ENCODE measurements around the gene STX11.

Gene STX11

DNA sequence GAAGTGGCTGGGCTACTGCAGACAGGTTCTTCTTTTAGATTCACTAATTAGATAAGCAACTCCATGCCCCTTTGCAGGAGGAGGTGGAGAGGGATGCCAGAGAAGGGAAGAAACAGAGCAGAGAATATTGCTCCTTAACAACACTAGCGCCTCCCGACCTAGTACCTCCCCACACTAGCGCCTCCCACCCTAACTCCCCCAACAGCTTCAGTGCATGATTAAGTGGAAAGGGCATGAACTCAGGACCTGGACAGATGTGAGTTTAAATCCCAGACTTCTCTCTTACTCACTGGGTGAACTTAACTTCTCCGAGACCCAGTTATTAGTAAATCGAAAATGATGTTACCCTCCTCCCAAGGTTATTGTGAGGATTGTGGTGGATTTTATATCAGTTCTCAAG is 25.7 kb downstream of the STX11 start:
- Histone ChIP-seq H3K79me2 (ENCODE audit: insufficient read depth, low read depth) (no peaks in the 10 kb centered on the region), H3K27me3 (ENCODE audit: insufficient read depth, low read depth) (no peaks in the 10 kb centered on the region), H4K20me1 (ENCODE audit: insufficient read depth) (no peaks in the 10 kb centered on the region), H3K9ac (no peak overlapping the region), H3K4me3 (IDR thresholded peaks at IDR 0.05; ENCODE audit: insufficient read depth, low read depth, low read length) (no peak overlapping the region), H3K36me3 (ENCODE audit: insufficient read depth) (no peaks in the 10 kb centered on the region), H3K4me1 (ENCODE audit: low read depth, poor library complexity, severe bottlenecking) (no peaks in the 10 kb centered on the region), H3K27ac (no peak overlapping the region), H3K4me2 (no peak overlapping the region), H2AFZ (ENCODE audit: low read depth) (no peak overlapping the region)
- TF ChIP-seq, protein P1, sequence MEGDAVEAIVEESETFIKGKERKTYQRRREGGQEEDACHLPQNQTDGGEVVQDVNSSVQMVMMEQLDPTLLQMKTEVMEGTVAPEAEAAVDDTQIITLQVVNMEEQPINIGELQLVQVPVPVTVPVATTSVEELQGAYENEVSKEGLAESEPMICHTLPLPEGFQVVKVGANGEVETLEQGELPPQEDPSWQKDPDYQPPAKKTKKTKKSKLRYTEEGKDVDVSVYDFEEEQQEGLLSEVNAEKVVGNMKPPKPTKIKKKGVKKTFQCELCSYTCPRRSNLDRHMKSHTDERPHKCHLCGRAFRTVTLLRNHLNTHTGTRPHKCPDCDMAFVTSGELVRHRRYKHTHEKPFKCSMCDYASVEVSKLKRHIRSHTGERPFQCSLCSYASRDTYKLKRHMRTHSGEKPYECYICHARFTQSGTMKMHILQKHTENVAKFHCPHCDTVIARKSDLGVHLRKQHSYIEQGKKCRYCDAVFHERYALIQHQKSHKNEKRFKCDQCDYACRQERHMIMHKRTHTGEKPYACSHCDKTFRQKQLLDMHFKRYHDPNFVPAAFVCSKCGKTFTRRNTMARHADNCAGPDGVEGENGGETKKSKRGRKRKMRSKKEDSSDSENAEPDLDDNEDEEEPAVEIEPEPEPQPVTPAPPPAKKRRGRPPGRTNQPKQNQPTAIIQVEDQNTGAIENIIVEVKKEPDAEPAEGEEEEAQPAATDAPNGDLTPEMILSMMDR (conservative IDR thresholded peaks at IDR 0.05; ENCODE audit: low read depth, low read length): no peak

DNA sequence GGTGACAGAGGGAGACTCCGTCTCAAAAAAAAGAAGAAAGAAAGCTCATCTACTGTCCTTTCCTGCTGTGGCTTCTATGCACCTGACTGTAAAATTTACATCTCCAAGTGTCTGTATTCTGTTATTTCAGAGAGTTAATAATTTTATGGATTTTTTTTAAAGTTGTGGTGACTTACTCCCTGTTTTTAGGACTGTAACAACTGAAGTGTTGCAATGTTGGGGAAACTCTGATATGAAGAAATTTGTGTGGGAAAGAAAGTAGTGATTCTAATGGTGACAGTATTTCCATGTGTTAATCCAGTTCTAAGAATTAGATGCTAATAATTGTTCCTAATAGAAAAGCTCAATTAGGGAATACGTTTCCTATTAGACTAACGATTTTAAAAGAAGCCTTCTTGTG is 27.4 kb downstream of the STX11 start:
- no peak overlapping the region for H2AFZ ChIP-seq (ENCODE audit: low read depth)
- H4K20me1 ChIP-seq (ENCODE audit: insufficient read depth): no peaks in the 10 kb centered on the region
- TF ChIP-seq, protein P1 (conservative IDR thresholded peaks at IDR 0.05; ENCODE audit: low read depth, low read length): no peak
- H3K4me1 ChIP-seq (ENCODE audit: low read depth, poor library complexity, severe bottlenecking): peaks cover 1% of the 10 kb centered on the region
- no peaks in the 10 kb centered on the region for H3K36me3 ChIP-seq (ENCODE audit: insufficient read depth)
- no peak overlapping the region for H3K27ac ChIP-seq
- H3K4me3 ChIP-seq (IDR thresholded peaks at IDR 0.05; ENCODE audit: insufficient read depth, low read depth, low read length): no peak overlapping the region
- H3K4me2 ChIP-seq: no peak overlapping the region
- H3K9ac ChIP-seq: no peak overlapping the region
- H3K27me3 ChIP-seq (ENCODE audit: insufficient read depth, low read depth): no peaks in the 10 kb centered on the region
- H3K79me2 ChIP-seq (ENCODE audit: insufficient read depth, low read depth): no peaks in the 10 kb centered on the region

DNA sequence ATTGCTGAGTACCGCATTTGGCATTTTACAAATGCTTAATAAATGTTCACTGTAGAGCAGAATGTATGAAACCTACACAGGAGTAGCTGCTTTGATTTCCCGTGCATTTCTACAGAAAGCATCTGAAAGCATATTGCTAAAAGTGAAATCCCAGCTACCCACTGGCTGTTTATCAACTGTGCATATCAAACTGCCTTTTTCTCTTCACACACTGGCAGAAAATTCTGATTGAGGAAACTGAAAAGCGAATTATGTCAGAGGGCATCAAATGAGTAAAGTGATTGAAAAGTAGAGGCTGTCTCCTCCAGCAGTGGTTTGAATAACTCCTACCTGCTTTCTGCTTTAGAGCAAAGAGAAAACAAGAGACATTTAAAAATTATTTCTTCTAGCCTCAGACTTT is 28.0 kb downstream of the STX11 start:
- no peaks in the 10 kb centered on the region for H3K36me3 ChIP-seq (ENCODE audit: insufficient read depth)
- no peaks in the 10 kb centered on the region for H3K79me2 ChIP-seq (ENCODE audit: insufficient read depth, low read depth)
- TF ChIP-seq, protein P1 (conservative IDR thresholded peaks at IDR 0.05; ENCODE audit: low read depth, low read length): no peak
- no peak overlapping the region for H3K4me3 ChIP-seq (IDR thresholded peaks at IDR 0.05; ENCODE audit: insufficient read depth, low read depth, low read length)
- H3K27ac ChIP-seq: no peak overlapping the region
- peaks cover 7% of the 10 kb centered on the region for H3K4me1 ChIP-seq (ENCODE audit: low read depth, poor library complexity, severe bottlenecking)
- no peak overlapping the region for H2AFZ ChIP-seq (ENCODE audit: low read depth)
- H3K27me3 ChIP-seq (ENCODE audit: insufficient read depth, low read depth): no peaks in the 10 kb centered on the region
- H3K4me2 ChIP-seq: no peak overlapping the region
- no peak overlapping the region for H3K9ac ChIP-seq
- H4K20me1 ChIP-seq (ENCODE audit: insufficient read depth): no peaks in the 10 kb centered on the region

DNA sequence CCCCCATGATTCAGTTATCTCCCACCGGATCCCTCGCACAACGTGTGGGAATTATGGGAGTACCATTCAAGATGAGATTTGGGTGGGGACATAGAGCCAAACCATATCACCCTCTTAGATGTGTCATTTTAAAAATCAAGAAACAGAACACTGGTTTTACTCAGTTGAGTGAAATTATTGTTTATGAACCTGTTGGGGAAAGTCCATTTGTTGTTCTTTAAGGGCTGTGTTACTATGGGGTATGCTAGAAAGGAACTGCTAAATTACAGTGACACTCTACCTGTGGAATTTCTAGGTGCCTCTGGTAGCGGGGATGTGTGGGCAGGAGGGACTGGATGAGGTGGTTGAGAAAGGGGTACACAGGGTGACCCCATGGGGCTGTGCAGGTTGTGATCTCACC is 28.9 kb downstream of the STX11 start:
- Histone ChIP-seq H3K79me2 (ENCODE audit: insufficient read depth, low read depth) (no peaks in the 10 kb centered on the region), H3K4me1 (ENCODE audit: low read depth, poor library complexity, severe bottlenecking) (peaks cover 8% of the 10 kb centered on the region), H3K4me2 (no peak overlapping the region), H4K20me1 (ENCODE audit: insufficient read depth) (no peaks in the 10 kb centered on the region), H3K9ac (no peak overlapping the region), H2AFZ (ENCODE audit: low read depth) (no peak overlapping the region), H3K36me3 (ENCODE audit: insufficient read depth) (no peaks in the 10 kb centered on the region), H3K27ac (no peak overlapping the region), H3K27me3 (ENCODE audit: insufficient read depth, low read depth) (no peaks in the 10 kb centered on the region), H3K4me3 (IDR thresholded peaks at IDR 0.05; ENCODE audit: insufficient read depth, low read depth, low read length) (no peak overlapping the region)
- TF ChIP-seq, protein P1 (conservative IDR thresholded peaks at IDR 0.05; ENCODE audit: low read depth, low read length): no peak
